ENCODE results near the gene IQSEC1. TPM values are rescaled to one million over a fixed set of nuclear protein-coding genes. Genes with fewer than 3 reads are reported as not detected.

IQSEC1 gene
- total and polyA plus RNA-seq, 10 of the 15 experiments (the other 5 are each of a cell fraction or from before 2014, with no cell fraction given): 0.92 to 55.2 (median 8.5) TPM

GRCh38 chr3:13058346-13059120 lies 14.7 kb downstream of the IQSEC1 start:
- Histone ChIP-seq H3K9ac (ENCODE audit: control insufficient read depth, insufficient read depth, low read length) (no peak overlapping the region), H4K20me1 (ENCODE audit: control insufficient read depth, insufficient read depth) (no peaks in the 10 kb centered on the region), H3K36me3 (ENCODE audit: control insufficient read depth in 2 of 2, insufficient read depth in 2 of 2, low read length in 1 of 2) (no peaks in the 10 kb centered on the region), H3K27ac (ENCODE audit: control insufficient read depth, insufficient read depth) (no peak overlapping the region), H3K4me1 (ENCODE audit: control insufficient read depth, insufficient read depth, low read length) (no peaks in the 10 kb centered on the region), H3K4me3 (no peak overlapping the region), H2AFZ (ENCODE audit: control insufficient read depth, low read depth, low read length) (no peak overlapping the region), H3K9me3 (replicated peaks; ENCODE audit: control insufficient read depth, insufficient read depth, low read length) (no peaks in the 10 kb centered on the region), H3K27me3 (replicated peaks in 1 of 2; ENCODE audit: control insufficient read depth in 2 of 2, insufficient read depth in 2 of 2, low read length in 1 of 2) (no peaks in the 10 kb centered on the region), H3K4me2 (ENCODE audit: control insufficient read depth, insufficient read depth) (no peak overlapping the region), H3K79me2 (ENCODE audit: control insufficient read depth, insufficient read depth, low read length) (no peaks in the 10 kb centered on the region; the same call in 1 of the 2 replicates)
- BruUV-seq (replicated peaks): no TSS peak
- in situ Hi-C loops (cut with MboI) (no loop called here), intact Hi-C loops (cut with micrococcal nuclease; ENCODE audit: unreplicated experiment) (no loop called here)
- ChIA-PET RAD21 (ENCODE audit: unreplicated experiment) (interaction anchor here (0.7 to 0.8 kb wide), 2 partner anchors 36 to 202 kb away, joined by 3 read pairs; no protein-coding TSS in a partner anchor), POLR2A (no interaction called here), SMC1A (ENCODE audit: uncharacterized antibody, unreplicated experiment) (interaction anchor here (1.0 kb wide), 1 partner anchor 11 kb away, joined by 3 read pairs; no protein-coding TSS in a partner anchor), CTCF (no interaction called here)
- ATAC-seq (no peak), DNase-seq (ENCODE audit: low read depth, low spot score) (no peak), FAIRE-seq (no peak)
- WGBS (ENCODE audit: insufficient coverage, insufficient replicate concordance, low lambda C conversion rate, missing lambda C conversion rate): 82% methylated on average over 10 of the region's 11 CpGs
- TF ChIP-seq RELA (IDR thresholded peaks at IDR 0.05; ENCODE audit: borderline replicate concordance, partially characterized antibody) (no peak), MTA2 (IDR thresholded peaks at IDR 0.05; ENCODE audit: low read depth) (no peak), PBX3 (IDR thresholded peaks at IDR 0.05; ENCODE audit: insufficient replicate concordance, low read depth, low read length) (no peak), MEF2A (IDR thresholded peaks at IDR 0.05; ENCODE audit: insufficient read depth, low read depth, low read length) (no peak), TAF1 (IDR thresholded peaks at IDR 0.05; ENCODE audit: borderline replicate concordance, low read depth, low read length) (no peak), NFYB (IDR thresholded peaks at IDR 0.05; ENCODE audit: insufficient read depth, low read depth, low read length) (no peak), TBL1XR1 (IDR thresholded peaks at IDR 0.05; ENCODE audit: low read depth, low read length) (no peak), ZNF687 (IDR thresholded peaks at IDR 0.05) (no peak), ZSCAN29 (IDR thresholded peaks at IDR 0.05) (no peak), POLR2AphosphoS2 (IDR thresholded peaks at IDR 0.05; ENCODE audit: low read depth, low read length) (no peak), SIX5 (IDR thresholded peaks at IDR 0.05; ENCODE audit: low read depth, low read length, severe bottlenecking) (no peak), TCF7 (IDR thresholded peaks at IDR 0.05; ENCODE audit: borderline replicate concordance) (no peak), HCFC1 (IDR thresholded peaks at IDR 0.05; ENCODE audit: low read length) (no peak), NKRF (conservative IDR thresholded peaks at IDR 0.05) (no peak), USF2 (IDR thresholded peaks at IDR 0.05; ENCODE audit: borderline replicate concordance, low read depth, low read length) (no peak), STAT1 (conservative IDR thresholded peaks at IDR 0.05) (no peak)

All from GM12878 (cell line).